ENCODE measurements around the gene ASB8. TPM values are rescaled to one million over a fixed set of nuclear protein-coding genes. Genes with fewer than 3 reads are reported as not detected.
"Not testable (repeated sequence)": the region's sequence is repeated elsewhere in the genome, so short reads cannot be mapped to it uniquely, and the experiment has no call there.

ASB8 gene
- total RNA-seq, 1 donor: 23.7 TPM

- DNase-seq (ENCODE audit: low read depth): no peak
- H3K4me3 ChIP-seq (ENCODE audit: low read depth, low read length): no peak overlapping the region
- no peak for TF ChIP-seq CTCF (IDR thresholded peaks at IDR 0.05; ENCODE audit: insufficient read depth, low read depth, low read length)
These were observed 3.5 kb upstream of the ASB8 start for GRCh38 chr12:48160807-48161206.

- no peak for DNase-seq (ENCODE audit: low read depth)
- H3K4me3 ChIP-seq (ENCODE audit: low read depth, low read length): no peak overlapping the region
- no peak for TF ChIP-seq CTCF (IDR thresholded peaks at IDR 0.05; ENCODE audit: insufficient read depth, low read depth, low read length)
These were observed 2.7 kb upstream of the ASB8 start for GRCh38 chr12:48160046-48160445.

GRCh38 chr12:48157889-48158370 lies 615 bp upstream of the ASB8 start:
- H3K4me3 ChIP-seq (ENCODE audit: low read depth, low read length): peak overlapping the region; percentile 92
- DNase-seq (ENCODE audit: low read depth): no peak
- no peak for TF ChIP-seq CTCF (IDR thresholded peaks at IDR 0.05; ENCODE audit: insufficient read depth, low read depth, low read length)

- no peak for DNase-seq (ENCODE audit: low read depth)
- no peak for TF ChIP-seq CTCF (IDR thresholded peaks at IDR 0.05; ENCODE audit: insufficient read depth, low read depth, low read length)
- H3K4me3 ChIP-seq (ENCODE audit: low read depth, low read length): peak overlapping the region; percentile 92
These were observed 680 bp downstream of the ASB8 start for GRCh38 chr12:48156652-48157017.

- not testable (repeated sequence) for H3K4me3 ChIP-seq (ENCODE audit: low read depth, low read length); DNase-seq (ENCODE audit: low read depth)
These were observed 1.5 kb downstream of the ASB8 start for GRCh38 chr12:48155786-48156185.

- TF ChIP-seq CTCF (IDR thresholded peaks at IDR 0.05; ENCODE audit: insufficient read depth, low read depth, low read length): no peak
- no peak for DNase-seq (ENCODE audit: low read depth)
- no peak overlapping the region for H3K4me3 ChIP-seq (ENCODE audit: low read depth, low read length)
These were observed 6.1 kb downstream of the ASB8 start for GRCh38 chr12:48151103-48151771.

GRCh38 chr12:48145981-48146380 lies 11.3 kb downstream of the ASB8 start:
- TF ChIP-seq CTCF (IDR thresholded peaks at IDR 0.05; ENCODE audit: insufficient read depth, low read depth, low read length): no peak
- no peak overlapping the region for H3K4me3 ChIP-seq (ENCODE audit: low read depth, low read length)
- DNase-seq (ENCODE audit: low read depth): no peak
